ENCODE results near the gene NATD1.
A peak's percentile ranks its signal among the peaks of the same experiment; 100 is the strongest.

Gene NATD1

GRCh38 chr17:21298056-21298982, 45.1 kb upstream of the NATD1 start:
- POLR2A ChIA-PET, result no interaction called here
- H3K36me3 ChIP-seq (ENCODE audit: control insufficient read depth in 4 of 4, insufficient read depth in 4 of 4, low read length in 3 of 4), result peaks cover 4 to 58% (median 39%) of the 10 kb centered on the region in 4 experiments
- CTCF ChIA-PET, result interaction anchor here (0.8 to 2.0 kb wide), 3 partner anchors 12 to 21 kb away, joined by 3 to 6 read pairs (median 3); no protein-coding TSS in a partner anchor

GRCh38 chr17:21297597-21297996, 44.4 kb upstream of the NATD1 start:
- Histone ChIP-seq H3K4me1 (ENCODE audit: control extremely low read depth in 1 of 4, control insufficient read depth in 4 of 4, insufficient read depth in 4 of 4, low read length in 3 of 4) (peaks cover 0 to 30% (median 19%) of the 10 kb centered on the region in 4 experiments), H3K9me3 (ENCODE audit: control extremely low read depth in 1 of 5, control insufficient read depth in 4 of 5, insufficient read depth in 2 of 5, low read depth in 1 of 5, low read length in 4 of 5) (peaks cover 0 to 2% (median 0%) of the 10 kb centered on the region in 5 experiments), H3K27me3 (replicated peaks in 2 of 5; ENCODE audit: control insufficient read depth in 4 of 5, insufficient read depth in 5 of 5, low read length in 4 of 5) (no peaks in the 10 kb centered on the region), H3K4me3 (ENCODE audit: control insufficient read depth in 1 of 7, extremely low read depth in 1 of 7, insufficient read depth in 4 of 7, low read depth in 2 of 7, low read length in 6 of 7) (no peak overlapping the region), H3K27ac (ENCODE audit: insufficient read depth in 1 of 2, low read depth in 1 of 2, low read length in 2 of 2, poor library complexity in 1 of 2, severe bottlenecking in 2 of 2) (no peak overlapping the region), H3K36me3 (ENCODE audit: control insufficient read depth in 4 of 4, insufficient read depth in 4 of 4, low read length in 3 of 4) (peaks cover 4 to 55% (median 38%) of the 10 kb centered on the region in 4 experiments)
- 72% methylated on average over 10 of the region's 10 CpGs for WGBS (ENCODE audit: insufficient coverage)
- POLR2A ChIA-PET, result no interaction called here
- no peak for DNase-seq
- CTCF ChIA-PET, result interaction anchor here (1.1 to 2.4 kb wide), 2 partner anchors 10 to 22 kb away, joined by 3 to 11 read pairs; no protein-coding TSS in a partner anchor

More at GRCh38 chr17:21298056-21298982, 45.1 kb upstream of the NATD1 start:
- Histone ChIP-seq H3K27ac (ENCODE audit: insufficient read depth in 1 of 2, low read depth in 1 of 2, low read length in 2 of 2, poor library complexity in 1 of 2, severe bottlenecking in 2 of 2) (no peak overlapping the region), H3K27me3 (replicated peaks in 2 of 5; ENCODE audit: control insufficient read depth in 4 of 5, insufficient read depth in 5 of 5, low read length in 4 of 5) (no peaks in the 10 kb centered on the region), H3K4me3 (ENCODE audit: control insufficient read depth in 1 of 7, extremely low read depth in 1 of 7, insufficient read depth in 4 of 7, low read depth in 2 of 7, low read length in 6 of 7) (no peak overlapping the region), H3K9me3 (ENCODE audit: control extremely low read depth in 1 of 5, control insufficient read depth in 4 of 5, insufficient read depth in 2 of 5, low read depth in 1 of 5, low read length in 4 of 5) (no peaks in the 10 kb centered on the region), H3K4me1 (ENCODE audit: control extremely low read depth in 1 of 4, control insufficient read depth in 4 of 4, insufficient read depth in 4 of 4, low read length in 3 of 4) (peaks cover 0 to 30% (median 19%) of the 10 kb centered on the region in 4 experiments)
- WGBS (ENCODE audit: insufficient coverage), result 78% methylated on average over 22 of the region's 22 CpGs
- DNase-seq, result no peak

- 76% methylated on average over 10 of the region's 10 CpGs for WGBS (ENCODE audit: insufficient coverage)
- Histone ChIP-seq H3K27ac (ENCODE audit: insufficient read depth in 1 of 2, low read depth in 1 of 2, low read length in 2 of 2, poor library complexity in 1 of 2, severe bottlenecking in 2 of 2) (no peak overlapping the region), H3K36me3 (ENCODE audit: control insufficient read depth in 4 of 4, insufficient read depth in 4 of 4, low read length in 3 of 4) (peaks cover 4 to 50% (median 34%) of the 10 kb centered on the region in 4 experiments), H3K4me1 (ENCODE audit: control extremely low read depth in 1 of 4, control insufficient read depth in 4 of 4, insufficient read depth in 4 of 4, low read length in 3 of 4) (peaks cover 0 to 30% (median 19%) of the 10 kb centered on the region in 4 experiments), H3K27me3 (replicated peaks in 2 of 5; ENCODE audit: control insufficient read depth in 4 of 5, insufficient read depth in 5 of 5, low read length in 4 of 5) (no peaks in the 10 kb centered on the region), H3K9me3 (ENCODE audit: control extremely low read depth in 1 of 5, control insufficient read depth in 4 of 5, insufficient read depth in 2 of 5, low read depth in 1 of 5, low read length in 4 of 5) (peaks cover 0 to 2% (median 0%) of the 10 kb centered on the region in 5 experiments), H3K4me3 (ENCODE audit: control insufficient read depth in 1 of 7, extremely low read depth in 1 of 7, insufficient read depth in 4 of 7, low read depth in 2 of 7, low read length in 6 of 7) (no peak overlapping the region)
- ChIA-PET POLR2A (no interaction called here), CTCF (interaction anchor here (1.1 to 2.4 kb wide), 2 partner anchors 9 to 23 kb away, joined by 3 to 11 read pairs; no protein-coding TSS in a partner anchor)
- DNase-seq, result no peak
Observed at GRCh38 chr17:21297026-21297520, 43.9 kb upstream of the NATD1 start.

DNA sequence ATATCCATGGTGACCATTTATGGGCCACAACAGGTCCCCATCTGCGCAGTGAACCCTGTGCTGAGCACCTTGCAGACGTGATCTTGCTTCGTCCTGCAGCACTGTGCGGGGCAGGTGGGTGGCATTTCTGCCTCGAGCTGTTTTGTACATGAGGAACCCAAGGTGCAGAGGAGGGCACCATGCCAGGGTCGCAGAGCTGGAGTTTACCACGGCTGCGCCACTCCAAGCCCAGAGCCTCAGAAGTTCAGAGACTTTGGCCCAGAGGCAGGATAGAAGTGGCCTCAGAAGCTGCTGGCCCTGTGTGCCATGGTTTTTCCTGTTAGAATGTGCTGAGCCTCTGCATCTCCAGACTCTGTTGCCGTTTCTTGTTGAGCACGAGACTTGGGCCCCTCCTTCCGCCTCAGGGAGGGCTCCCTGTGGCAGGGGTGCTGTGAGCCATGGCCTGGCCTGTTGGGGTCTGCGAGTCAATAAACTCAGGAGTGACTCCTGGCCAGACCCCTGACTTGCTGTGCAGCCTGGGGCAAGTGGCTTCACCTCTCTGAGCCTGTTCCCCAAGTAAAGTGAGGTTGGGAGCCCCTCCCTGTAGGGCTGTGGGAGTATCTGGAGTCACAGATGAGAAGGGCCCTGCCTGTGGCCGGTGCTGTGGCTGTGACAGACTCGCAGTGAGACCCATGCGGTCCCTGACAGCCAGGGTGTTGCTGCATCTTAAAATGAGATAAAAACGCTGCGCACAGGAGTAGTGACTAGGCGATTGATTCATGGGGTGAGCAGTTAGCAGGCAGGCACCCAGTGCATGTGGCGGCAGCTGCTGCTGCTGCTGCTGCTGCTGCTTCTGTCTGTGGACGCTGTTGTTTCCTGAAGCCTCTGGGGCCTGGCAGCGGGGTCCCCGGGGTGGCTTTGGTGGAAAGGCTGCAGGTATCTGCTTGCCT, 43.2 kb upstream of the NATD1 start:
- ChIA-PET POLR2A (no interaction called here), CTCF (interaction anchor here (0.9 to 2.5 kb wide), 3 partner anchors 9 to 19 kb away, joined by 3 to 13 read pairs (median 11); no protein-coding TSS in a partner anchor)
- DNase-seq, result peak; percentile 36 to 83 (median 64)
- WGBS (ENCODE audit: insufficient coverage), result 65% methylated on average over 22 of the region's 22 CpGs
- H3K4me3 ChIP-seq (ENCODE audit: control insufficient read depth in 1 of 7, extremely low read depth in 1 of 7, insufficient read depth in 4 of 7, low read depth in 2 of 7, low read length in 6 of 7), result no peak overlapping the region
- no peaks in the 10 kb centered on the region for H3K27me3 ChIP-seq (replicated peaks in 2 of 5; ENCODE audit: control insufficient read depth in 4 of 5, insufficient read depth in 5 of 5, low read length in 4 of 5)
- H3K9me3 ChIP-seq (ENCODE audit: control extremely low read depth in 1 of 5, control insufficient read depth in 4 of 5, insufficient read depth in 2 of 5, low read depth in 1 of 5, low read length in 4 of 5), result peaks cover 0 to 2% (median 0%) of the 10 kb centered on the region in 5 experiments
- H3K27ac ChIP-seq (ENCODE audit: insufficient read depth in 1 of 2, low read depth in 1 of 2, low read length in 2 of 2, poor library complexity in 1 of 2, severe bottlenecking in 2 of 2), result peak overlapping the region in 1 of 2 experiments; percentile 60
- peaks cover 0 to 30% (median 19%) of the 10 kb centered on the region in 4 experiments for H3K4me1 ChIP-seq (ENCODE audit: control extremely low read depth in 1 of 4, control insufficient read depth in 4 of 4, insufficient read depth in 4 of 4, low read length in 3 of 4)
- H3K36me3 ChIP-seq (ENCODE audit: control insufficient read depth in 4 of 4, insufficient read depth in 4 of 4, low read length in 3 of 4), result peaks cover 5 to 50% (median 30%) of the 10 kb centered on the region in 4 experiments

DNA sequence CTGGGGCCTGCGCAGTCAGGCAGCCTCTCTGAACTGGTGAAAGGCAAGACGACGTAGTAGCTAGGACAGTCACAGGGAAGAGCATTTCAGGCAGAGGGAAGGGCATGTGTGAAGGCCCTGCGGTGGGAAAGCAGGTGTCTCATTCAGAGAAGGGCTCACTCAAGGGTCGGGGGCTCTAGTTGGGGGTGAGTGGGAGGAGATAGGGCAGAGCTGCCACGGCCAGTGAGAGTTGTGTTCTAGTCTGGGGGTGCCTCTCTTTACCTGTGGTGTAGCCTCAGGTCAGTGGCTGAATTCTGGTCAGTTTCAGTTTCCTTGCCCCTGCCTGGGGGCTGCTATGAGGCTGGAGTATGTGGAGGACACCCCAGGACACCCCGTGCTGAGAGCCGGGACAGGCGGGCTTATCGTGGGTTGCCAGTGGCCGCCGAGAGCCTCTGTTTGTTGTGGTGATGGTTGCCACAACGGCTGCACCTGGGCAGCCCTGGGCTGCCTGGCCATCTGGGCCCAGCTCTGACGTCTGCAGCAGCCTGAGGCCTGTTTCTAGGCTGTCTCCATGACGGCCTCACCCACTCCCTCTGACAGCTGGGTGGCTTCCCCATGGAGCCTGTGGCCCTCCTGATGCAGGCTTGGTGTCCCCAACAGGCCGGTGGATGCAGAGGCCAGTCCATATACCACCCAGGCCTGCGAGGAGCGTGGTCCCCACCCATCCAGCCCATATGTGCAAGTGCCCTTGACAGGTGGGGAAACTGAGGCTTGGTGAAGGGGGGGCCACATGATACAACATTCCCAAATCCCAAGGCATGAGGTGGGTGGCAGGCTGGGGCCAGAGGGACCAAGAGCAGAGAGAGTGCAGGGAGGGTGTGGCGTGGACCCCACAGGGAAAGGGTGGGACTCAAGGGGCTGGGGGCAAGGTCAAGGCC, 42.1 kb upstream of the NATD1 start:
- peak overlapping the region; percentile 26 to 60 for H3K27ac ChIP-seq (ENCODE audit: insufficient read depth in 1 of 2, low read depth in 1 of 2, low read length in 2 of 2, poor library complexity in 1 of 2, severe bottlenecking in 2 of 2)
- peak; percentile 46 to 87 (median 84) for DNase-seq
- H3K9me3 ChIP-seq (ENCODE audit: control extremely low read depth in 1 of 5, control insufficient read depth in 4 of 5, insufficient read depth in 2 of 5, low read depth in 1 of 5, low read length in 4 of 5), result peaks cover 0 to 2% (median 0%) of the 10 kb centered on the region in 5 experiments
- ChIA-PET POLR2A (no interaction called here), CTCF (interaction anchor here (0.9 to 2.5 kb wide), 3 partner anchors 8 to 18 kb away, joined by 3 to 13 read pairs (median 11); no protein-coding TSS in a partner anchor)
- peaks cover 2 to 41% (median 23%) of the 10 kb centered on the region in 4 experiments for H3K36me3 ChIP-seq (ENCODE audit: control insufficient read depth in 4 of 4, insufficient read depth in 4 of 4, low read length in 3 of 4)
- H3K4me1 ChIP-seq (ENCODE audit: control extremely low read depth in 1 of 4, control insufficient read depth in 4 of 4, insufficient read depth in 4 of 4, low read length in 3 of 4), result peaks cover 0 to 30% (median 19%) of the 10 kb centered on the region in 4 experiments
- WGBS (ENCODE audit: insufficient coverage), result 83% methylated on average over 19 of the region's 19 CpGs
- H3K4me3 ChIP-seq (ENCODE audit: control insufficient read depth in 1 of 7, extremely low read depth in 1 of 7, insufficient read depth in 4 of 7, low read depth in 2 of 7, low read length in 6 of 7), result no peak overlapping the region
- no peaks in the 10 kb centered on the region for H3K27me3 ChIP-seq (replicated peaks in 2 of 5; ENCODE audit: control insufficient read depth in 4 of 5, insufficient read depth in 5 of 5, low read length in 4 of 5)

All from common myeloid progenitor, CD34-positive (primary cell).